Trophoblast cell (in vitro differentiated cells and primary cell): ENCODE results near the gene KATNAL1.

ENCODE experiments used
- DNase-seq, 2 donors: peaks; one replicate each; pipeline ENCODE4 v3.0.0-alpha.2; 2016
- H2AFZ ChIP-seq: 2 replicates; pipeline ENCODE4 v1.6.1; 2013; ENCODE audit warnings: low read length, moderate library complexity, mild to moderate bottlenecking; ENCODE audit not compliant: insufficient read depth, poor library complexity
- H2AK5ac ChIP-seq: 2 replicates; pipeline ENCODE4 v1.6.1; 2013; ENCODE audit warnings: mild to moderate bottlenecking, low read length
- H2BK120ac ChIP-seq: 2 replicates; pipeline ENCODE4 v1.6.1; 2013; ENCODE audit warnings: low read length, mild to moderate bottlenecking, moderate library complexity; ENCODE audit not compliant: insufficient read depth, poor library complexity
- H2BK12ac ChIP-seq: 2 replicates; pipeline ENCODE4 v1.6.1; 2013; ENCODE audit warnings: mild to moderate bottlenecking, low read length, moderate library complexity
- H2BK5ac ChIP-seq: 2 replicates; pipeline ENCODE4 v1.6.1; 2013; ENCODE audit warnings: low read length, low read depth, moderate library complexity, mild to moderate bottlenecking; ENCODE audit not compliant: poor library complexity
- H3K14ac ChIP-seq: 2 replicates; pipeline ENCODE4 v1.6.1; 2013; ENCODE audit warnings: mild to moderate bottlenecking, low read length
- H3K18ac ChIP-seq: 2 replicates; pipeline ENCODE4 v1.6.1; 2013; ENCODE audit warnings: mild to moderate bottlenecking, low read length
- H3K23ac ChIP-seq: 2 replicates; pipeline ENCODE4 v1.6.1; 2013; ENCODE audit warnings: low read length
- H3K27ac ChIP-seq: 2 replicates; pipeline ENCODE4 v1.5.1; 2013; ENCODE audit warnings: low read depth, mild to moderate bottlenecking, inconsistent platforms, low read length, moderate library complexity
- H3K27me3 ChIP-seq: 2 replicates; pipeline ENCODE4 v1.6.1; 2013; ENCODE audit warnings: inconsistent platforms, mild to moderate bottlenecking, low read length, moderate library complexity; ENCODE audit not compliant: insufficient read depth
- H3K36me3 ChIP-seq, 2 experiments: 1 replicate in 1 of 2; 2 replicates in 1 of 2; pipeline ENCODE4 v1.6.1; 2013; ENCODE audit warnings: low read length in 2 of 2, mild to moderate bottlenecking in 2 of 2, moderate library complexity in 1 of 2; ENCODE audit not compliant: insufficient read depth in 2 of 2, control insufficient read depth in 1 of 2
- H3K4ac ChIP-seq: 2 replicates; pipeline ENCODE4 v1.6.1; 2013; ENCODE audit warnings: low read depth, mild to moderate bottlenecking, low read length, moderate library complexity
- H3K4me1 ChIP-seq, 2 experiments: 1 replicate in 1 of 2; 2 replicates in 1 of 2; pipeline ENCODE4 v1.6.1; 2013; ENCODE audit warnings: low read length in 2 of 2, mild to moderate bottlenecking in 2 of 2, moderate library complexity in 1 of 2; ENCODE audit not compliant: insufficient read depth in 2 of 2, control insufficient read depth in 1 of 2
- H3K4me2 ChIP-seq: 2 replicates; pipeline ENCODE4 v1.6.1; 2013; ENCODE audit warnings: inconsistent platforms, mild to moderate bottlenecking, low read length, moderate library complexity
- H3K4me3 ChIP-seq: 2 replicates; pipeline ENCODE4 v1.5.1; 2013; ENCODE audit warnings: mild to moderate bottlenecking, low read depth, low read length, inconsistent platforms
- H3K79me1 ChIP-seq: one replicate; pipeline ENCODE4 v1.6.1; 2013; ENCODE audit warnings: low read length
- H3K79me2 ChIP-seq: 2 replicates; pipeline ENCODE4 v1.6.1; 2013; ENCODE audit warnings: low read length, mild to moderate bottlenecking; ENCODE audit not compliant: control insufficient read depth, insufficient read depth, poor library complexity
- H3K9ac ChIP-seq: 2 replicates; pipeline ENCODE4 v1.6.1; 2013; ENCODE audit warnings: mild to moderate bottlenecking, low read length
- H3K9me3 ChIP-seq: 2 replicates; pipeline ENCODE4 v1.6.1; 2013; ENCODE audit warnings: low read depth, mild to moderate bottlenecking, control low read depth, inconsistent platforms, low read length; ENCODE audit not compliant: insufficient read depth
- H4K12ac ChIP-seq: 2 replicates; pipeline ENCODE4 v1.6.1; 2013; ENCODE audit warnings: low read depth, mild to moderate bottlenecking, low read length, moderate library complexity
- H4K8ac ChIP-seq: 2 replicates; pipeline ENCODE4 v1.6.1; 2013; ENCODE audit warnings: low read depth, mild to moderate bottlenecking, low read length, moderate library complexity
- H4K91ac ChIP-seq: one replicate; pipeline ENCODE4 v1.6.1; 2013; ENCODE audit warnings: low read depth, mild to moderate bottlenecking, low read length, moderate library complexity
- WGBS: extraction: QIAGEN DNeasy Blood & Tissue Kit; methylation state at CpG from one replicate; pipeline ENCODE4 v1.1.7; 2013; ENCODE audit warnings: missing lambda C conversion rate; ENCODE audit not compliant: insufficient read length, insufficient coverage; ENCODE audit errors: extremely low coverage; 5-methylcytosine and 5-hydroxymethylcytosine counted together

The KATNAL1 gene

GRCh38 chr13:30339738-30340330 is 32.5 kb upstream of the KATNAL1 start:
- H3K27ac ChIP-seq, result no peak overlapping the region
- no peak overlapping the region for H3K4me3 ChIP-seq
- H3K14ac ChIP-seq, result no peak overlapping the region
- H2BK12ac ChIP-seq, result no peak overlapping the region
- no peak overlapping the region for H3K9ac ChIP-seq
- H3K4me1 ChIP-seq, result peaks cover 3 to 8% of the 10 kb centered on the region in 2 experiments
- H3K79me1 ChIP-seq, result peaks cover 3% of the 10 kb centered on the region
- H3K79me2 ChIP-seq, result no peaks in the 10 kb centered on the region
- H3K36me3 ChIP-seq, result no peaks in the 10 kb centered on the region
- no CpG with 5 or more reads among the region's 12 CpGs for WGBS
- no peak overlapping the region for H4K91ac ChIP-seq
- DNase-seq, result no peak
- H2AFZ ChIP-seq, result no peak overlapping the region
- no peak overlapping the region for H4K12ac ChIP-seq
- H2AK5ac ChIP-seq, result peak overlapping the region; percentile 9
- H2BK5ac ChIP-seq, result no peak overlapping the region
- no peak overlapping the region for H3K18ac ChIP-seq
- H3K4me2 ChIP-seq, result no peak overlapping the region
- H3K27me3 ChIP-seq, result no peaks in the 10 kb centered on the region
- no peak overlapping the region for H3K4ac ChIP-seq
- H4K8ac ChIP-seq, result no peak overlapping the region
- H3K9me3 ChIP-seq, result no peaks in the 10 kb centered on the region
- H3K23ac ChIP-seq, result no peak overlapping the region
- H2BK120ac ChIP-seq, result no peak overlapping the region

- no peak overlapping the region for H4K91ac ChIP-seq
- no peak overlapping the region for H2BK5ac ChIP-seq
- no peak overlapping the region for H3K27ac ChIP-seq
- no peak overlapping the region for H3K14ac ChIP-seq
- no peaks in the 10 kb centered on the region for H3K79me2 ChIP-seq
- H3K4ac ChIP-seq, result no peak overlapping the region
- H4K12ac ChIP-seq, result no peak overlapping the region
- H3K18ac ChIP-seq, result no peak overlapping the region
- H2AK5ac ChIP-seq, result no peak overlapping the region
- no peak overlapping the region for H3K4me2 ChIP-seq
- H3K36me3 ChIP-seq, result no peaks in the 10 kb centered on the region
- H2BK120ac ChIP-seq, result no peak overlapping the region
- peaks cover 3 to 8% of the 10 kb centered on the region in 2 experiments for H3K4me1 ChIP-seq
- H3K23ac ChIP-seq, result no peak overlapping the region
- H3K79me1 ChIP-seq, result peaks cover 3% of the 10 kb centered on the region
- H3K27me3 ChIP-seq, result no peaks in the 10 kb centered on the region
- H3K9me3 ChIP-seq, result no peaks in the 10 kb centered on the region
- no CpG with 5 or more reads among the region's 3 CpGs for WGBS
- no peak for DNase-seq
- no peak overlapping the region for H2AFZ ChIP-seq
- no peak overlapping the region for H4K8ac ChIP-seq
- H3K4me3 ChIP-seq, result no peak overlapping the region
- no peak overlapping the region for H3K9ac ChIP-seq
- no peak overlapping the region for H2BK12ac ChIP-seq
These were observed 31.6 kb upstream of the KATNAL1 start for GRCh38 chr13:30338952-30339351.

- no CpG with 5 or more reads among the region's 6 CpGs for WGBS
These were observed 31.0 kb upstream of the KATNAL1 start for GRCh38 chr13:30338331-30338851.

GRCh38 chr13:30337061-30337610 is 29.8 kb upstream of the KATNAL1 start:
- Histone ChIP-seq H3K27me3 (no peaks in the 10 kb centered on the region), H4K12ac (no peak overlapping the region), H3K23ac (no peak overlapping the region), H3K4me2 (no peak overlapping the region), H3K27ac (no peak overlapping the region), H3K9ac (no peak overlapping the region), H4K91ac (no peak overlapping the region), H3K14ac (no peak overlapping the region), H3K18ac (no peak overlapping the region), H2BK120ac (no peak overlapping the region), H2AK5ac (no peak overlapping the region), H3K79me1 (peaks cover 3% of the 10 kb centered on the region), H2BK12ac (no peak overlapping the region), H2BK5ac (no peak overlapping the region), H3K79me2 (no peaks in the 10 kb centered on the region), H3K4ac (no peak overlapping the region), H3K4me3 (no peak overlapping the region), H3K9me3 (no peaks in the 10 kb centered on the region), H4K8ac (no peak overlapping the region), H3K36me3 (no peaks in the 10 kb centered on the region), H3K4me1 (peaks cover 1 to 8% of the 10 kb centered on the region in 2 experiments), H2AFZ (no peak overlapping the region)
- WGBS, result no CpG with 5 or more reads among the region's 6 CpGs
- no peak for DNase-seq

More at GRCh38 chr13:30338331-30338851, 31.0 kb upstream of the KATNAL1 start:
- Histone ChIP-seq H3K9me3 (no peaks in the 10 kb centered on the region), H3K9ac (no peak overlapping the region), H3K4me1 (peaks cover 3 to 8% of the 10 kb centered on the region in 2 experiments), H4K8ac (no peak overlapping the region), H2AFZ (no peak overlapping the region), H2BK5ac (no peak overlapping the region), H3K27me3 (no peaks in the 10 kb centered on the region), H4K91ac (no peak overlapping the region), H2BK12ac (no peak overlapping the region), H4K12ac (no peak overlapping the region), H3K14ac (no peak overlapping the region), H3K4ac (no peak overlapping the region), H3K79me2 (no peaks in the 10 kb centered on the region), H3K23ac (no peak overlapping the region), H3K27ac (no peak overlapping the region), H3K79me1 (peaks cover 3% of the 10 kb centered on the region), H3K18ac (no peak overlapping the region), H3K36me3 (no peaks in the 10 kb centered on the region), H3K4me2 (no peak overlapping the region), H2BK120ac (no peak overlapping the region), H3K4me3 (no peak overlapping the region), H2AK5ac (no peak overlapping the region)
- DNase-seq, result peak; percentile 17 to 77
